Sigmoid colon (tissue), 3 donors: ENCODE measurements around the gene CDC42BPA.

Source experiments
- CTCF ChIP-seq, 4 experiments: fragments of 450-650 bp in 3 of 4; fragments of 200-600 bp in 1 of 4; IDR thresholded peaks; one replicate each; pipeline ENCODE4 v1.5.1; 2016 to 2019; ENCODE audit warnings: antibody characterized with exemption in 4 of 4, mild to moderate bottlenecking in 3 of 4, moderate library complexity in 2 of 4
- POLR2A ChIP-seq, 2 donors: fragments of 450-650 bp; IDR thresholded peaks; one replicate each; pipeline ENCODE4 v1.6.1; 2016; ENCODE audit warnings: antibody characterized with exemption in 2 of 2, mild to moderate bottlenecking in 2 of 2, moderate library complexity in 2 of 2

GRCh38 chr1:227136210-227136820 lies 182.0 kb downstream of the CDC42BPA start:
- TF ChIP-seq CTCF (IDR thresholded peaks at IDR 0.05): no peak
- no peak for TF ChIP-seq POLR2A (IDR thresholded peaks at IDR 0.05)
